Measurements from ENCODE around the gene ZBTB44.
"Not testable (repeated sequence)": the region's sequence is repeated elsewhere in the genome, so short reads cannot be mapped to it uniquely, and the experiment has no call there.

ZBTB44 gene, protein sequence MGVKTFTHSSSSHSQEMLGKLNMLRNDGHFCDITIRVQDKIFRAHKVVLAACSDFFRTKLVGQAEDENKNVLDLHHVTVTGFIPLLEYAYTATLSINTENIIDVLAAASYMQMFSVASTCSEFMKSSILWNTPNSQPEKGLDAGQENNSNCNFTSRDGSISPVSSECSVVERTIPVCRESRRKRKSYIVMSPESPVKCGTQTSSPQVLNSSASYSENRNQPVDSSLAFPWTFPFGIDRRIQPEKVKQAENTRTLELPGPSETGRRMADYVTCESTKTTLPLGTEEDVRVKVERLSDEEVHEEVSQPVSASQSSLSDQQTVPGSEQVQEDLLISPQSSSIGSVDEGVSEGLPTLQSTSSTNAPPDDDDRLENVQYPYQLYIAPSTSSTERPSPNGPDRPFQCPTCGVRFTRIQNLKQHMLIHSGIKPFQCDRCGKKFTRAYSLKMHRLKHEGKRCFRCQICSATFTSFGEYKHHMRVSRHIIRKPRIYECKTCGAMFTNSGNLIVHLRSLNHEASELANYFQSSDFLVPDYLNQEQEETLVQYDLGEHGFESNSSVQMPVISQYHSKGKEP

DNA sequence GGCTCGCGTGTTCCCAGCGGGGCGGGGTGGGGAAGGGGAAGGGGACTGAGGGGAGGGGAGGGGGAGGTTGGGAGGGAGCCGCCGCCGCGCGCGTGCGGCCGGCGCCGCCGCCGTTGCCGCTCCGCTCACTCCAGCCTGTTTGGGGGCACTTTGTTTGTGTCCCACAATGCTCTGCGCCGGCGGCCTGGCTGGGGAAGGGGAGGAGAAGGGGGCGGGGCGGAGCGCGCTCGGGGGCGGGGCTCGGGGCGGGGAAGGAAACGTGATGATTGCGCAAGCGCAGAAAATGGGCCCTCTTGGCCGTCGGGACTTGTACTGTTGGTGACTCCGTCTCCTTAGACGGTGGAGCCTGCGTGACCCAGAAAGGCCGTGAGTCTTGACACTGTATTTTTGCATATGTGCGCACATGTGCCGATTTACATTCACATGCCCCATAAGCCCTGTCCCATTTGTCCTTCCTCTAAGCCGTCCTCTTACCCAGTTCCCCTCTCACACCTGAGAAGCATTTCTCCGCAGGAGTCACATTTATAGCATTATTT lies at the start of gene ZBTB44:
TSS of gene ZBTB44 (minus strand) at position 168 of the 536 bp plus-strand sequence. CDS start 53,044 bp downstream, outside the sequence.
- in situ Hi-C loops (cut with MboI; ENCODE audit: low sequenced_read_pairs), result no loop called here
- H3K4me3 ChIP-seq, result peak within 1 kb of the TSS; percentile 73

GRCh38 chr11:130359419-130359818 lies 44.7 kb upstream of the ZBTB44 start:
- in situ Hi-C loops (cut with MboI; ENCODE audit: low sequenced_read_pairs), result no loop called here
- Histone ChIP-seq H3K4me3 (no peak overlapping the region), H3K4me1 (no peaks in the 10 kb centered on the region), H3K36me3 (replicated peaks) (no peaks in the 10 kb centered on the region), H3K27me3 (ENCODE audit: low read depth) (no peaks in the 10 kb centered on the region), H3K9me3 (no peaks in the 10 kb centered on the region; the same call in 1 of the 2 replicates)
- no peak for DNase-seq (ENCODE audit: low spot score in 2 of 2)

More for the DNA sequence above, at the start of gene ZBTB44:
- DNase-seq (ENCODE audit: low spot score in 2 of 2), result peak; percentile 79 to 93
- Histone ChIP-seq H3K9me3 (no peaks in the 10 kb centered on the region), H3K27me3 (ENCODE audit: low read depth) (no peaks in the 10 kb centered on the region), H3K4me1 (peaks cover 15% of the 10 kb centered on the region), H3K36me3 (replicated peaks) (no peaks in the 10 kb centered on the region)

DNA sequence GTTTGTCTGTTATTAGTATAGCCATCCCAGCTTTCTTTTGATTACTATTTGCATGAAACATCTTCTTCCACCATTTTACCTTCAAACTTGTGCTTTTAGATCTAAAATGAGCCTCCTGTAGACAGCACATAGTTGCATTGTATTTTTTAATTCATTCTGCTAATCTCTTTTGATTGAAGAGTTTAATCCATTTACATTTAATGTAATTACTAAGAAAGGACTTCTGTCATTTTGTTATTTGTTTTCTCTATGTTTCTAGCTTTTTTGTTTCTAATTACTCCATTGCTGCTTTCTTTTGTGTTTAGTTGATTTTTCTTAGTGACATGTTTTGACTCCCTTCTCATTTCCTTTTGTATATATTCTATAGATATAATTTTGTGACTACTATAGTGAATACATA lies 43.7 kb upstream of the ZBTB44 start:
- Histone ChIP-seq H3K27me3 (ENCODE audit: low read depth) (no peaks in the 10 kb centered on the region), H3K36me3 (replicated peaks) (no peaks in the 10 kb centered on the region), H3K4me1 (no peaks in the 10 kb centered on the region), H3K9me3 (no peaks in the 10 kb centered on the region; the same call in 1 of the 2 replicates), H3K4me3 (no peak overlapping the region)
- in situ Hi-C loops (cut with MboI; ENCODE audit: low sequenced_read_pairs), result no loop called here
- no peak for DNase-seq (ENCODE audit: low spot score in 2 of 2)

- H3K9me3 ChIP-seq, result no peaks in the 10 kb centered on the region
- H3K27me3 ChIP-seq (ENCODE audit: low read depth), result no peaks in the 10 kb centered on the region
- H3K4me1 ChIP-seq, result no peaks in the 10 kb centered on the region
- no peak overlapping the region for H3K4me3 ChIP-seq
- in situ Hi-C loops (cut with MboI; ENCODE audit: low sequenced_read_pairs), result no loop called here
- DNase-seq (ENCODE audit: low spot score in 2 of 2), result no peak
- no peaks in the 10 kb centered on the region for H3K36me3 ChIP-seq (replicated peaks)
These were observed 32.5 kb upstream of the ZBTB44 start for GRCh38 chr11:130347261-130347660.

- no peaks in the 10 kb centered on the region for H3K27me3 ChIP-seq (ENCODE audit: low read depth)
- no peaks in the 10 kb centered on the region for H3K9me3 ChIP-seq
- in situ Hi-C loops (cut with MboI; ENCODE audit: low sequenced_read_pairs), result no loop called here
- no peak overlapping the region for H3K4me3 ChIP-seq
- H3K36me3 ChIP-seq (replicated peaks), result no peaks in the 10 kb centered on the region
- H3K4me1 ChIP-seq, result no peaks in the 10 kb centered on the region
- DNase-seq (ENCODE audit: low spot score in 2 of 2), result no peak
These were observed 30.1 kb upstream of the ZBTB44 start for GRCh38 chr11:130344841-130345240.

DNA sequence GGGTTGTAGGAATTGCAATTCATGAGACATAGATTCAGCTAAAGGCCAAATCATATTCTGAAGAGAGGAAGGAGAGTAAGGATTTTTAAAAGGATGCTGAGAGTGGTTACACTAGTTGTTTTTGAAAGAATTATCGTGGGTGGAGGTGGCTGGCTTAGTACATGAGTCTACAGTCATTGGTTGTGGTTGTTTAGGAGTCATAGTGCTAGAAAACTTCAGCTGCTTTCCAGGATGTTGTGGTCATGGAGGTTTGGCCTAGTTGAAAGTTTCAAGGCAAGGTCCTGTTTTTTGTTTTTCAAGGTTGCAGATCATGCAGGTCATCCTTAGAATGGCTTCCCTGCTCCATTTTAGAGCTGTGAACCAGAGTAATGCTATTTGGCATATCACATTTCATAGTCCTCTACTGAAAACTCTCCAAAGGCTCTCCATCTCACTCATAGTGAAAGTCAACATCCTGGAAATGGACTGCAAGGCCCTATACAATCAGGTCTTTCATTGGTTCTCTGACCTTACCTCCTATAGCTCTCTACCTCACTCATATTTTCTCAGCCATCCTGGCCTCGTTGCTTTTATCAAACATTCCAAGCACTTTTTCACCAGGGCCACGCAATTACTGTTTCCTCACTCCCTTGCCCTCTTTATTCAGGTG lies 26.1 kb upstream of the ZBTB44 start:
- no peak for DNase-seq (ENCODE audit: low spot score in 2 of 2)

GRCh38 chr11:130338667-130339066 lies 23.9 kb upstream of the ZBTB44 start:
- H3K36me3 ChIP-seq (replicated peaks), result no peaks in the 10 kb centered on the region
- H3K4me1 ChIP-seq, result no peaks in the 10 kb centered on the region
- no peak overlapping the region for H3K4me3 ChIP-seq
- DNase-seq (ENCODE audit: low spot score in 2 of 2), result no peak
- H3K27me3 ChIP-seq (ENCODE audit: low read depth), result no peaks in the 10 kb centered on the region
- in situ Hi-C loops (cut with MboI; ENCODE audit: low sequenced_read_pairs), result no loop called here
- no peaks in the 10 kb centered on the region for H3K9me3 ChIP-seq

More for the DNA sequence above, 26.1 kb upstream of the ZBTB44 start:
- H3K4me3 ChIP-seq, result no peak overlapping the region
- H3K4me1 ChIP-seq, result no peaks in the 10 kb centered on the region
- no peaks in the 10 kb centered on the region for H3K9me3 ChIP-seq
- in situ Hi-C loops (cut with MboI; ENCODE audit: low sequenced_read_pairs), result no loop called here
- H3K27me3 ChIP-seq (ENCODE audit: low read depth), result no peaks in the 10 kb centered on the region
- H3K36me3 ChIP-seq (replicated peaks), result no peaks in the 10 kb centered on the region

GRCh38 chr11:130337281-130338089 lies 22.8 kb upstream of the ZBTB44 start:
- DNase-seq (ENCODE audit: low spot score in 2 of 2), result no peak
- H3K36me3 ChIP-seq (replicated peaks), result no peaks in the 10 kb centered on the region
- H3K4me3 ChIP-seq, result no peak overlapping the region
- no peaks in the 10 kb centered on the region for H3K27me3 ChIP-seq (ENCODE audit: low read depth)
- H3K9me3 ChIP-seq, result no peaks in the 10 kb centered on the region
- no peaks in the 10 kb centered on the region for H3K4me1 ChIP-seq
- in situ Hi-C loops (cut with MboI; ENCODE audit: low sequenced_read_pairs), result no loop called here

- H3K36me3 ChIP-seq (replicated peaks); in situ Hi-C loops (cut with MboI; ENCODE audit: low sequenced_read_pairs); H3K9me3 ChIP-seq; DNase-seq (ENCODE audit: low spot score in 2 of 2); H3K27me3 ChIP-seq (ENCODE audit: low read depth); H3K4me1 ChIP-seq; H3K4me3 ChIP-seq: not testable (repeated sequence)
These were observed 16.7 kb upstream of the ZBTB44 start for GRCh38 chr11:130331397-130331796.

- H3K4me1 ChIP-seq, result peaks cover 17% of the 10 kb centered on the region
- no peaks in the 10 kb centered on the region for H3K36me3 ChIP-seq (replicated peaks)
- H3K27me3 ChIP-seq (ENCODE audit: low read depth), result no peaks in the 10 kb centered on the region
- no peaks in the 10 kb centered on the region for H3K9me3 ChIP-seq
- DNase-seq (ENCODE audit: low spot score in 2 of 2), result no peak
- no peak overlapping the region for H3K4me3 ChIP-seq
- in situ Hi-C loops (cut with MboI; ENCODE audit: low sequenced_read_pairs), result no loop called here
These were observed 15.5 kb upstream of the ZBTB44 start for GRCh38 chr11:130330101-130330684.

DNA sequence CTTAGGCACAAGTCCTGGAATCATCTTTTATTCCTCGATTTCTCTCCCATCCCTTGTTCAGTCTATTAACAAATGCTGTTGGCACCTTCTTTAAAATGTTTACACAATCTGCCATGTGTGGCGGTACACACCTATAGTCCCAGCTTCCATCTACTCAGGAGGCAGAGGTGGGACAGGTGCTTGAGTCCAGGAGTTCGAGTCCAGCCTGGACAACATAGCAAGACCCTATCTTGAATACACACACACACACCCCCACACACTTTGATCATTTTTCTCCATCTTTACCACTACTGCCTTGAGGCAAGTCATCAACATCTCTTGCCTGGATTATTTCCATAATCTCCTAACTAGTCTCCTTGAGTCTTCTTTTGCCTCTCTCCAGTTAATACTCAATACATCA lies 13.7 kb upstream of the ZBTB44 start:
- no peak overlapping the region for H3K4me3 ChIP-seq
- in situ Hi-C loops (cut with MboI; ENCODE audit: low sequenced_read_pairs), result no loop called here
- H3K36me3 ChIP-seq (replicated peaks), result no peaks in the 10 kb centered on the region
- DNase-seq (ENCODE audit: low spot score in 2 of 2), result no peak
- H3K4me1 ChIP-seq, result peaks cover 20% of the 10 kb centered on the region
- H3K27me3 ChIP-seq (ENCODE audit: low read depth), result no peaks in the 10 kb centered on the region
- H3K9me3 ChIP-seq, result no peaks in the 10 kb centered on the region

GRCh38 chr11:130327716-130328115 lies 13.0 kb upstream of the ZBTB44 start:
- H3K4me3 ChIP-seq, result no peak overlapping the region
- in situ Hi-C loops (cut with MboI; ENCODE audit: low sequenced_read_pairs), result no loop called here

GRCh38 chr11:130325691-130326090 lies 11.0 kb upstream of the ZBTB44 start:
- Histone ChIP-seq H3K4me3 (no peak overlapping the region), H3K27me3 (ENCODE audit: low read depth) (no peaks in the 10 kb centered on the region), H3K4me1 (peaks cover 20% of the 10 kb centered on the region), H3K9me3 (peaks cover 4% of the 10 kb centered on the region; the same call in 1 of the 2 replicates), H3K36me3 (replicated peaks) (no peaks in the 10 kb centered on the region)
- in situ Hi-C loops (cut with MboI; ENCODE audit: low sequenced_read_pairs), result no loop called here
- peak; percentile 58 to 90 for DNase-seq (ENCODE audit: low spot score in 2 of 2)

More at GRCh38 chr11:130327716-130328115, 13.0 kb upstream of the ZBTB44 start:
- H3K4me1 ChIP-seq, result peaks cover 20% of the 10 kb centered on the region
- no peaks in the 10 kb centered on the region for H3K36me3 ChIP-seq (replicated peaks)
- no peaks in the 10 kb centered on the region for H3K27me3 ChIP-seq (ENCODE audit: low read depth)
- H3K9me3 ChIP-seq, result no peaks in the 10 kb centered on the region
- no peak for DNase-seq (ENCODE audit: low spot score in 2 of 2)

All from HAP-1 (cell line).